Right ventricle myocardium superior (tissue), 1 donor: Measurements from ENCODE around the gene THSD4. TPM values are rescaled to one million over a fixed set of nuclear protein-coding genes. Genes with fewer than 3 reads are reported as not detected.
"Not testable (repeated sequence)": the region's sequence is repeated elsewhere in the genome, so short reads cannot be mapped to it uniquely, and the experiment has no call there.

Source experiments
- ATAC-seq: fragments of 200-7000 bp; cut with Tn5 transposase; one replicate; pipeline ENCODE4 v1.9.1; 2020; ENCODE audit warnings: mild to moderate bottlenecking; ENCODE audit not compliant: poor library complexity
- DNase-seq: peaks from one replicate; pipeline ENCODE4 v3.0.0-alpha.2; 2020
- intact Hi-C: fragments of 100-400 bp; cut with DNase I; formaldehyde crosslinking; loops from one replicate; pipeline ENCODE4 v1.11.2; 2022
- total RNA-seq: library from RNA; stranded (reverse); fragmentation: NEBNext Ultra II Directional; extraction: Animal tissue kit (Norgen Biotek cat#: 25700); gene quantifications from one replicate; pipeline ENCODE4 v1.2.1, GENCODE V29; 2021
- donor health status: DM: no; HTN: yes; CAD: no; lungs with severe emphysema.

Gene THSD4
- total RNA-seq, 1 donor from 2014 or later: 75.6 TPM

DNA sequence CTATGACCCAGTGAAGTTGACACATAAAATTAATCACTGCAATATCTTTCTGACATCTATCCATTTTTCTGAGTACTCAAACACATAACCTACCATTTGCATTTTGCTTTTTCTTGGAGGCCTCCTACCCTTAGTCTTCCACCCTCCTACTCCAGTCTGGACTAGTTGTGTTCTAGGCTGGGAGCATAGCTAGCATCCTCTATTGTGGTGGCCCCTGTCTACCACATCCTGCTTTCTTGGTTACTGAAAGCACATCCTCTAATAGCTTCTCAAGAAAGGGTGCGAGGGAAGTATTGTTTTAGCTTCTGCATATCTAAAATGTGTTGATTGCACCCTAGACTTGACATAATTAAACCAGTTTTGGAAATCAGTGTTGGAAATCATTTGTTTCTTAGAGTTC is 176.5 kb downstream of the THSD4 start:
- DNase-seq (no peak), ATAC-seq (no peak)
- intact Hi-C loops: no loop called here

DNA sequence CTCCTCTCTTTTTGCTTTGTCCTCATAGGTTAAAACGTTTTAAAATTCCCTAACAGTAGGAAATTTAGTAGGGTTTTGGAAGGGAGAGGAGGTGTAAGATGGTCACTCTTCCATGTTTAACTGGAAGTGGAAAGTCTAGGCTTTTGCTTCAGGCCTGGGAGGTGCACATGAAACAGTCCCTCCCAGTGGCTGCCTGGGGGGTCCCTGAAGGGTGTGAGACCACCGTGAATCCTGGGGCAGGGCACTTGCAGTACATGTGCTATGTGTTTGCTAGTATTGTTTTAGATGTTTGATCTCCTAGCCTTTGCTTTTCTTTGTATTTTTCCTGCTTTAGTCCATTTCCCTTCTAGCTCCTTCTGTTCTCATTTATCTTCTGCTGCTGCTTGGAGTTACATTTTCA is 178.5 kb downstream of the THSD4 start:
- ATAC-seq (no peak), DNase-seq (no peak)
- intact Hi-C loops: no loop called here

DNA sequence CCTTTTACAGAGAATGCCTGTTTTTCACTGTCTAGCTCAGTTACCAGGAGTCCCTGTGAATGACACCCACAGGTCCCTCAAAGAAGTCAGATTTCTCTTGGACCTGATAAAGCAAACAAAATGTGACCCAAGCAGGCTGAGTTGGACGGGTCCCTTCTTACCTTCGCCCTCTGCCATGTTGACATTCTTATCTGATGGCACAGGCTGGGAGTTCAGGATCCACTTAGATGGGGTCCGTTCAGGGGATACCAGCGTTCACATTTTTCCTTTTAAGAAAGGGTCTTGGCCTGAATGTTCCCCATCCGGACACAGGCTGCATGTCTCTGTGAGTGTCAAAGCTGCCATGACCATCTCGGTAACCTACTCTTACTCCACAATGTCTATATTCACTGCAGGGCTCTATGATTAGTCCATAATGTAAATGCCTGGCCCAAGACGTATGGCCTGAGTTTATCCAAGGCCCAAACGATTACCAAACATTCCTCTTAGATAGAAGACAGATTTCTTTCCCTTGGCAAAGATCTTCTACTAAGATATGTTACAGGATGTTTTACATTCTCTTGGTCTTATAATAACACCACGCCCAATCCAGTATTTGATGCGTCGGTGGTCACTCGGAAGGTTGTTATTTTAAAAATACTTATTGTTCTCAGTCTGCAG is 179.1 kb downstream of the THSD4 start:
- DNase-seq (no peak), ATAC-seq (no peak)
- intact Hi-C loops: no loop called here

DNA sequence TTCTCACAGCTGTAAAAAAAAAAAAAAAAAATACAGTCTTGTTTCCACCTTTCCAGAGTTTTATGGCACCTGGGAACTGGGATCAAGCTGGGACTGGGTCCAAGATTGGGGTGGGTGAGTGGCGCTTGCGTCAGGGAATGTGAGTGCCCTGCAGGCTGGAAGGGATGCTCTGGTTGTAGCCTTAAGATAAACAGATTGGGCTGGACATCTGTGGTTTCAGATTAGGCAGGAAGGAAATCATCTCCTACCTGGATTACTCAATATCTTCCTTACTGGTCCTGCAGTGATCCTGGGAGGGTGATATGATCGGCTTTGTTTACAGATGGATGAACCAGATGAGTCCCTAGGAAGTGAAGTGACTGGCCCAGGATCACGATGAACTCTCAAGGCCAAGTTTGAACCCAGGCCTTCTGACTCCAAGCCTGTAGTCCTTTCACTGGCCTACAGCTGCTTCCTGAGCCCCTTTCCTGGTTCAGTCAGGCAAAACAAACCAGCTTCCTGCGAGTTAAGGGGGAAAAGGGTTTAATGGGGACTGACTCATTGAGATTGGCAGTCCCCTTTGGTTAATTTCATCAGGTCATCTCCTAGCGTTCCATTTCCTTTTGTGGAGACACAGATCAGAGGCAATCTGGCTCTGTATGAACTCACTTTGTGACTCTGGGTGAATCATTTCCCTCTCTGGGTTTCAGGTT is 179.8 kb downstream of the THSD4 start:
- intact Hi-C loops: no loop called here
- ATAC-seq (no peak), DNase-seq (no peak)

DNA sequence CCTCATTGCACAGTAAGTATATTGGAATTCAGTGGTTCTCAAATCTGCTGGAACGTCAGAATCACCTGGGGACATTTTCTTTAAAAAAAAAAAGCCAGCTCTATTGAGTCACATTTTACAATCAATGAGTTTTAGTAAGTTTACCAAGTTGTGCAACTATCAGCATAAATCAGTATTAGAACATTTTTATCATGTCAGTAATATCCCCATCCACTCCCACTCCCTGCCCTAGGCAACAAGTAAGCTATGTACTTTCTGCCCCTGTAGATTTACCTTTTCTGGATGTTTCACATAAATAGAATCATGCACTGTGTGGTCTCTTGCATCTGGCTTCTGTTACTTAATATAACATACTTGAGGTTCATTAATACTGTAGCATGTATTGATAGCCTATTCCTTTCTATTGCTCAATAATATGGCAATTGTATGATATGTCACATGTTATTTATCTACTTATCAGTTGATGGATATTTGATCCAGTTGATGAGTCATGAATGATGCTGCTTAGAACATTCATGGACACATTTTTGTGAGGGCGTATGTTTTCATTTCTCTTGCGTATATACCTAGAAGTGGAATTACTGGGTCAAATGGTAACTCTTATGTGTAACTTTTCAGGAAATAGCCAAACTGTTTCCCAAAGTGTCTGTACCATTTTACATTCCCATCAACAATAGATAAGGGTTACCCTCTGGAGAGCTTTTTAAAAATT is 180.5 kb downstream of the THSD4 start:
- DNase-seq (no peak), ATAC-seq (no peak)
- intact Hi-C loops: no loop called here

DNA sequence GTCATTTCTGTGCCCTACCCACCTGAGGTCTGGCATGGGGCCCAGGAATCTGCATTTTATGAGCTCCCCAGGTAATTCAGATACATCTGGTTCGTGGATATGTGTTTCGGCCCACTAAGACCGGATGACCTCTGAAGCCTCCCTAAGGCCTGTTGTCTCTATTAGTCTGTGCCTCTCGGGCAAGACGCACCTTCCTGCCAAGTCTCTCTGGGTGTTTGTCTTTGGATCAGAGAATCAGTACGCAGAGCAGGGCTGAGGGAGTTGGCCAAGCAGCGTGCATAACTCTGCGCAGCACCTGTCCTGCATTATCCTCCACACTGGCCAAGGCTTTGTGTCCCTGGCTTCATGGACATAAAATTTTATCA is 181.0 kb downstream of the THSD4 start:
- intact Hi-C loops: no loop called here
- no peak for DNase-seq
- ATAC-seq: no peak

DNA sequence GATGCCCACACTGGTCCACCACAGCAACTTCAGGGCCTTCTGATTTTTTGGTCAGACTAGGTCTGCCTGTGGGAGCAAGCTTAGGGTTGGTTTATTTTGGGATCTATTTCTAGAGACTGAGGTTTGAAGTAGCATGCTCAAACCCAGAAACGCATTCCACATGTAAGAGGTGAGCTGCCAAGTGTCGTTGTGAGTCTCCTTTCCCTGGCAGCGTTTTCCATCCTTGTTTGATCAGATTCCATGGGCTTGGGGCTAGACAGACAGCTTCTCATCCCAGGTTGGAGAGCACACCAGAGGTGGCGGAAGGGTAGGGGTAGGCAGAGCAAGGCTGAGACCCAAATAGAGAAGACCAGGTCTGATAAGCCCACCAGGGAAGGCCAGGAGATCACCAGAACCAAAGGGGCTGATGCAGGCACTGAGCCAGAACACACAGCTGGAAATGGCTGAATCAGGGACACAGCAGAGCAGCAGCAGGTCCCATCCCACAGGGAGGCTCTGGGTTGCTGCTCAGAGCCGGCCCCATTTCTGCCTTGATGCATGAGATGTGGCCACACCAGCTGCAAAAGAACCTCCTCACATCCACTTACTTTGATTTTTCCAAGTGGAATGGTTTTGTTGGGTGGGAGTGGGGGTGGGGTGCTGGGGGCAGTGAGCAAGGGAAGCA is 186.8 kb downstream of the THSD4 start:
- ATAC-seq: peak; percentile 54
- intact Hi-C loops: no loop called here

DNA sequence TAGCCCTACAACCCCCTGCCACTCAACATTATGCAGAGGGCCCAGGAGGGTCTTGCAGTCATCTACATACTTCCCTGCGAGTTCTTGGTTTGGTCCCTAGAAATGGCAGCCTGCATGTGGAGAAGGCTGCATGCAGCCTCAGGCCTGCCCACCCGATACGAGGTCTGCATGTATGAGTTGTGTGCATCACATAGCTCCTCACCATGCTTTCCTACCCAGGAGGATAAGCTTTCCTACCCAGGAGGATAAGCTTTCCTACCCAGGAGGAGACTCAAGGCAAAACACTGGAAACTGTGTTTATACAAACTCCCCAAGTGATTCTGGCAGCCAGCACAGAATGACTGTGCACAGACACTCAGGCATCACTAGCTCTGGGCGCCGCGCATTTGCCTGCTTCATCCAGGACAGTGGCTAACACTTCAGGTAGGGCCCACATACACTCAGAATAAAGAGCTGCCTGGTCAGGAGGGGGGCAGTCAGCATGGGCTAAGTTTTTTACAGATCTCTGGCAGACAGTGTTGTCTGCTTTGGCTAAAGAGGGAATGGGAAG is 187.7 kb downstream of the THSD4 start:
- DNase-seq: no peak
- ATAC-seq: peak; percentile 31
- intact Hi-C loops: no loop called here

More for the DNA sequence above, 186.8 kb downstream of the THSD4 start:
- DNase-seq: no peak

DNA sequence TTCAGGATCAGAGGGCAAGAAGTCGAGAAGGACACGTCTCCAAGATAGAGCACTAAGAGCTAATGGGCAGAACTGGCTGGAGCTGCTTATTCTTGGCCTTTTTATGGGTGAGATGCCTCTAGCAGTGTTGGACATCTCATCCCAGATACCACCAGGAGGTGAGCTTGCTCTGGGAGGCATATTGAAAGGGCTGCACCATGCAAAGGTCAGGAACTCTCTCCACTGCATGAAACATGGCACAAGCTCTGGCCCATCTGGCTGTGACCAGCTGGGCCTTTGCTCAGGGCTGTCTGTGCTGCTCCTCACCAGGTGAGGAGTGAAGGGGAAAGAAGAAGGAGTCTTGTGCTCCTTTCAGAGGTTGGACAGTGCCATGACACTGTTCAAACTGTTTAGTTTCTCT is 188.7 kb downstream of the THSD4 start:
- intact Hi-C loops: no loop called here
- DNase-seq (no peak), ATAC-seq (no peak)

DNA sequence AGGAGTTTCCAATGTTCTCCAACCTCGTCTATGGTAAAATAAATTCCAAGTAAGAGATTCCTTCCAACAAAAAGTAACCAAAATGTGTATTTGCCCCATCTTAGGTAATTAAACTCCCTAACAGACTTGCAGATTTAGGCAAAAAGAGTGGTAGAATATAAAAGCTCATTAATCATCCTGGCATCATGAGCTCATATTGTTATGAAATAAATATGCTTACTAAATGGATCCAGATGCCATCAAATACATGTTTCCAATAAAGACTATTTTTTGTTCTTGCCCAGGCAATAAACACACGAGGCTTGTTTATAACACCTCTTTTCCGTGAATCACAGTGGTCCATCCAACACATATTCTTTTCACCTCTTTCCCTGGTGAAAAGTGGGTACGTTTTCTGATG is 189.4 kb downstream of the THSD4 start:
- intact Hi-C loops: no loop called here
- ATAC-seq: no peak
- no peak for DNase-seq

DNA sequence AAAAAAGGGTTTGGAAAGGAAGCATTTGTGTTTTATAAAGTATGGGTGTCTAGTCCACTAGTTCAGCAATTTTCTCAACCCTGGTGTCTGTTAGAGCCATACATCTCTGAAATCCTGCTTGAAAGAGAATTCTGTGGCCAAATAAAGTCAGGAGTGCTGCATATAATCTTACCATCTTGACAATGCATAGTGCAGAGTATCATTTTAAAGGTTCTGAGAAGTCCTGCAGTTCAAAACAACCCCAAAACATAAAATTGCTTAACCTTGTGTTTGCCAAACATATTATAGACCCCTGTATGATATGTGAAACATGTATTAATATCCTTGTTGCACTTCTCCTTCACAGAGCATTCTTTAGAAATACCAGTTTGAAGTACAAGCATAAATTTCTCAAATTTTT is 191.3 kb downstream of the THSD4 start:
- intact Hi-C loops: no loop called here
- DNase-seq (no peak), ATAC-seq (no peak)

DNA sequence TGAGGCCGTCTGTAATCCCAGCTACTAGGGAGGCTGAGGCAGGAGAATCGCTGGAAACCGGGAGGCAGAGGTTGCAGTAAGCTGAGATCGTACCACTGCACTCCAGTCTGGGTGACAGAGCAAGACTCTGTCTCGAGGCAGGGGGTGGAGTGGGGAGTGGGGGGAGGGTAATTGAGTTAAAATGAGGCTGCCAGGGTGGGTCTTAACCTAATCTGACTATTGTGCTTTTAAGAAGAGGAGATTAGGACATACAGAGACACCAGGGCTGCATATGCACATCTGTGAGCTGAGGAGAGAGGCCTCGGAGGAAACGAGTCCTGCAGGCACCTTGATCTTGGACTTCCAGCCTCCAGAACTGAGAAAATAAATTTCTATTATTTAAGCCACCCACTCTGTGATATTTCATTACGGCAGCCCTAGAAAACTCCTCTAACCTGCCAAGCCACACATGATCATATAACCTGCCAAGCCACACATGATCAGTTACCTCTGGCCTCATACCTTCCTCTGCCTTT is 197.0 kb downstream of the THSD4 start:
- intact Hi-C loops: no loop called here
- ATAC-seq: no peak
- DNase-seq: no peak

DNA sequence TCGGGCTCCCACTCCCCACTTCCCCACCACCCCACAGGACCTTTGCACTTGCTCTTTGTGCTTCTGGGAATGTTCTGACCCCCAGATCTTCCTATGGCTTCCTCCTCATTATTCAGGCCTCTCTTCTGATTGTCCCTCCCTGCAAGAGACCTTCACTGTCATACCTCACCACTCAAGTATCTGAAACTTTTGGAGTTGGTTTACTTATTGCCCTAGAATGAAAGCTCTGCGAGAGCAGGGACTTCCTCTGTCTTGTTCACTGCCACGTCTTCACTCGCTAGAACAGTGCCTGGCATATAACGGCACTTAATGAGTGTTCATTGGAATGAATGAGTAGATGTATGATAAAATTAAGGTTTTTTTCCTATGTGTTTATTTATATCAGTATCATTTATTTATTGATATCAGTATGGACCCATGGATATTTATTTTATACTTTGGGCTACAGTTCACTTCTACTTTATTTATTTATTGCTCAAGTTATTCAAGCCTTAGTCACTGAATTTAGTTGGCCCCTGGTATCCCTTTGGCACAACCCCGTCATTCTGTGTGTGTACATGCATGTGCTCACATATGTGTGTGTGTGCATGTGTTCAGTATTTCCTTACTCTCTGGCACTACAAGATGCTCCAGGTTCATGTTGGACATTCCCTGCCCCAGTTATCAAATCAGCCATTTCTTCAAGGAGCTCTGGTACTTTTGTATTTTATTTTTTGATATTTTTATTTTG is 197.6 kb downstream of the THSD4 start:
- intact Hi-C loops: no loop called here
- ATAC-seq (no peak), DNase-seq (no peak)

DNA sequence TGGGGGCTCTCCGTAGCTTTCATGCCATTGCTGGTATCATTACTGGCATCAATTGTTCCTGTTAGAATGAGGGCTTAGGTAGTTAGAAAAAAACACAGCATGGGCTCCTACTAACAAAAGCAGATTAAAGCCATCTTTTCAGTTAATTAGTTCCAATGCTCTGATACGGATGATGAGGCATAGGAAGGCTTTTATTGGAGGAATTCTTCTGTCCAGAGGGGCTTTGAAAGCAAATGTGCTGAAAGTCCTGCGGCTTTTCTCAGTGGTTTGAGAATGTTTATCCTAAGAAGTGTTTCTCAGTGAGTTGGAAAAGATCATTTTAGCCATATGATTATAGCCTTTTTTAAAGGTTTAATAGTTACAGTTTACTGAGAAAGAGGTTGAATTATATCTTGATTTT is 198.5 kb downstream of the THSD4 start:
- intact Hi-C loops: no loop called here
- no peak for ATAC-seq
- no peak for DNase-seq

DNA sequence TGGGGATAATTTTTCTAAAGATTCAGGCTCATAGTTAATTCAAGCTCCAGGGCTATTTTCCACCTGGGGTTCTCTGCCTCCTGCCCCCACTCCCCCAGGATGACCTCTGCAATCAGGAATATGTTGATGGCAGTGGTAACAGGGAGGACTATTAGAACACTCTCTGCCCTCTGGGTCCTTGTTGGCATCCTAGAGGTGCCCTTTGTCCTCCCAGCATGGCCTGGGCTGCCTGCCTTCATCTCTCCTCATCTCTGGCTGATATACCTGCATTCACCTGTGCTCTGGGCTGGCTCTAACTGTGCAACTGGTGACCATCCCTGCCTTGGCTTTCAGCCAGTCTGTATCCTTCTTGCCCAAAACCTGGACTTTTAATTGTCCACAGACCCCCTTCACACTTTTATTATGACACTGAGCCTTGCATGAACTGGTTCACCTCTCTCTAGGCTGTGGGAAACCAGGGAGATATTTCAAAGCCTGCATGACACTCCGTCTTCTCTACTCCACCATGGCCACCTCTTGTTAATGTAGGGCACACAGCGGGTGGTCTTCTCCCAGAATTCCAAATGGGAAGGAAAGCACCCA is 199.8 kb downstream of the THSD4 start:
- no peak for DNase-seq
- no peak for ATAC-seq
- intact Hi-C loops: no loop called here

DNA sequence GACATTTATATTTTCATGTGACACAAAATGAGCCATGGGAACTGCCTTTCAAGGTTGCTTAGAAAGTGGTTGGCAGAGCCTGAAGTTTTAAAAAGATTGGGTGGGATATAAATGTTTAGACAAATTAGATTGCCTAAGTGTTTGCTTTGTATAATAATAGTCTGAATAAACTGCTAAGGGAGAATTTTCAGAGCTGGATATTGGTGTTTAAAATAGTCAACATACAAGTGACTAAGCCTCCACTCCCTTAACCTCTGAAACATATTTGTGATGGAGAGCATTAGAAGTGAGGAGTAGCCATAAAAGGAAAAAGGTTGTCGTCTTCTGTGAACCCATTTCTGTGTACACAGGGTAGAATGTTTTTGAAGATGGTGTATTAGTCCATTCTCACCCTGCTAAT is 201.6 kb downstream of the THSD4 start:
- intact Hi-C loops: no loop called here
- DNase-seq: no peak
- ATAC-seq: no peak

DNA sequence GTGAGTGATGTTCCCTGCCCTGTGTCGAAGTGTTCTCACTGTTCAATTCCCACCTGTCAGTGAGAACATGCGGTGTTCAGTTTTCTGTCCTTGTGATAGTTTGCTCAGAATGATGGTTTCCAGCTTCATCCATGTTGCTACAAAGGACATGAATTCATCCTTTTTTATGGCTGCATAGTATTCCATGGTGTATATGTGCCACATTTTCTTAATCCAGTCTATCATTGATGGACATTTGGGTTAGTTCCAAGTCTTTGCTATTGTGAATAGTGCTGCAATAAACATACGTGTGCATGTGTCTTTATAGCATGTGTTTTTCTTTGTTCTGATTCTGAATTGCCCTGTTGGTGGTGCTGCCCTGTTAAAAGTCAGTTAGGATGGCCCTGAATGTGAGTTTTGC is 204.2 kb downstream of the THSD4 start:
- ATAC-seq, intact Hi-C loops, DNase-seq: not testable (repeated sequence)

DNA sequence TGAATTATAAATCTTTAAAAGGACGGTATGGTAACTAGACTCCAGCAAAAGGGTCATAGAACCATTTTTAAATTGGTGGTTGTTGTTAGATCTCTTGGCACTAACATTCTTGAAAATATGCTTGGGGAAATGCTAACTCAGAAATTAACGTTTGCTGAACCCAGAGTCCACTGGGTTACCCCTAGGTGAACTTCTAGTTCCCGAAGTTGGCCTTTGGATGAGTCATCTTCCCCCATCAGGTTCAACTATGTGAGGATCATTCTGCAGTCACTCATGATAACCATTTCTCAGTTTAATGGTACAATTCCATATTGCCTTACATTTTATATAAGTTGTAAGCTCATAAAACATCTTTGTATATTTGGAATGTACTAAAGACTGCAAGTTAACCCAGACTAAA is 204.7 kb downstream of the THSD4 start:
- no peak for ATAC-seq
- DNase-seq: no peak

More for the DNA sequence above, 204.7 kb downstream of the THSD4 start:
- intact Hi-C loops: no loop called here
